HG03097 (cell line): ENCODE data around the gene RBM23.
A peak's percentile ranks its signal among the peaks of the same experiment; 100 is the strongest.

Experiments
- ATAC-seq: cut with Tn5 transposase; IDR thresholded peaks from one replicate; pipeline ENCODE4 v1.9.1; 2021; ENCODE audit not compliant: unreplicated experiment, low FRiP score

The RBM23 gene

DNA sequence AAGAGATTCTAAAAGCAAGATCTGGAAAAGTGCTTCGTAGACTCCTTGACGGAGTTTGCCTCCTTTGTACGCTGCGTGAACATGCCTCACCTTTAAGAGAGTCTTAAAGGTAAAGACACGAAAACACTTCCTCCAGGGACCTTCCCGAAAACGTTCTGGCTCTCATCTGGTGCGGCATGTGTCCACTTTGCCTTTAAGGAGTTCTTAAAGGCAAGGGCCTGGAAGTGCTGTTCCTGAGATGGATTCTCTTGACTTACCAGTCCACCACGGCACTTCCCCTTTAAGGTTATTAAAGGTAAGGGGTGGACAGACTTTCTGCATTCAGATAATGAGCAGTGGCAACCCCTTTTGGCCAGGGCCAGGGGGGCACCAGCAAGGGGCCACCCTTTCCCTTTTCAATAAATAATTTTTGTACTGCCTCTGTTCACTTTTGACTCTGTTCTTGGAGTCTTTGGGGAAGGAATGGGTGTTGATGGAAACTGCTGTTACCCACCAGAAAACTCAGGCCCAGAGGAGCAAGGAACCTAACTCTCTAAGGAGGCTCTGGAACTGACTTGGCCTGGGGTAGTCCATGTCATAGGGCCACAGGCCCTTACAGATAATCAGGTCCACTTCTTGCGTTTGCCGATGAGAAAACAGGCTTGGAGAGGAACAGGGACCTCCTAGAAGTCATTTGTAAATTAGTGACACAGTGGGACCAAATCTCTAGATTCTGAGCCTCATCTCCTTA, 31.5 kb downstream of the RBM23 start:
- peak; percentile 37 for ATAC-seq

DNA sequence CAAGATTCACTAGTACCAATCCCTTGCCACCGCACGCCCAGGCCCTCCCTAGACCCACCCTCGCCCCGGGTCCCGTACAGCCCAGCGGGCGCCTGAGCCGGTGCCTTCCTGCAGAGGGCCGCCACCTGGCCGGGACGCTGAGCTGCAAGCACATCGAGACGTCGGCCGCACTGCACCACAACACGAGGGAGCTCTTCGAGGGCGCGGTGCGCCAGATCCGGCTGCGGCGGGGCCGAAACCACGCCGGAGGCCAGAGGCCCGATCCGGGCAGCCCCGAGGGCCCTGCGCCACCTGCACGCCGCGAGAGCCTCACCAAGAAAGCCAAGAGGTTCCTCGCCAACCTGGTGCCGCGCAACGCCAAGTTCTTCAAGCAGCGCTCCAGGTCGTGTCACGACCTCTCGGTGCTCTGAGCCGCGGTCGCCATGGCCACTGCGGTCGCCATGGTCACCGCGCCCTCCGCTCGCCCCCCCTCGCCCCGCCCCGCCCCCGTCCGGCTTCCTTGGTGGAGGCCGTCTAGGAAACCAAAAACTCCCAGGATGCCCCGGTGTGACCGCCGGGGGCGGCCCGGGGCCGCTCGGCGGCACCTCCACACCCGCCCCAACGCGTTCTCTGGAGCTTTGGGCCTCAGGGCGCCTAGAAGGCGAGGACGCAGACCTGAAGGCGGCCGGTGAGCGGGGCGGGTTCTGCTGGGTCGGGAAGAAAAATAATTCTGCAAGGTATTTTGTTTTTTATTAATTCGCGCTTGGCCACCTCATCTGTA, 32.3 kb downstream of the RBM23 start:
- ATAC-seq: peak; percentile 42

DNA sequence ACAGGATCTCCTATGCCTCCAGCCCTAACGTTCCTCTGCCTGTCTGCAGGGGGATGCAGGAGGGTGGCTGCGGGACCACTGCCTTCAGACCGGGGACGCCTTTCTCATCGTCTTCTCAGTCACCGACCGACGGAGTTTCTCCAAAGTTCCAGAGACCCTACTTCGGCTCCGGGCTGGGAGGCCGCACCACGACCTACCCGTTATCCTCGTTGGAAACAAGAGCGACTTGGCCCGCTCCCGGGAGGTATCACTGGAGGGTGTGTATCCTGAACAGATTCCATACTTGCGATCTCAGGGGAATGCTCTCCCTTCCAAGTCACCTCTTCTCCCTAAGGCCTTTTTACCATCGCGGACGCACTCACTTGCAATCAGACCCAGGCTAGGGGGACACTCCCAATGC, 33.0 kb downstream of the RBM23 start:
- no peak for ATAC-seq

DNA sequence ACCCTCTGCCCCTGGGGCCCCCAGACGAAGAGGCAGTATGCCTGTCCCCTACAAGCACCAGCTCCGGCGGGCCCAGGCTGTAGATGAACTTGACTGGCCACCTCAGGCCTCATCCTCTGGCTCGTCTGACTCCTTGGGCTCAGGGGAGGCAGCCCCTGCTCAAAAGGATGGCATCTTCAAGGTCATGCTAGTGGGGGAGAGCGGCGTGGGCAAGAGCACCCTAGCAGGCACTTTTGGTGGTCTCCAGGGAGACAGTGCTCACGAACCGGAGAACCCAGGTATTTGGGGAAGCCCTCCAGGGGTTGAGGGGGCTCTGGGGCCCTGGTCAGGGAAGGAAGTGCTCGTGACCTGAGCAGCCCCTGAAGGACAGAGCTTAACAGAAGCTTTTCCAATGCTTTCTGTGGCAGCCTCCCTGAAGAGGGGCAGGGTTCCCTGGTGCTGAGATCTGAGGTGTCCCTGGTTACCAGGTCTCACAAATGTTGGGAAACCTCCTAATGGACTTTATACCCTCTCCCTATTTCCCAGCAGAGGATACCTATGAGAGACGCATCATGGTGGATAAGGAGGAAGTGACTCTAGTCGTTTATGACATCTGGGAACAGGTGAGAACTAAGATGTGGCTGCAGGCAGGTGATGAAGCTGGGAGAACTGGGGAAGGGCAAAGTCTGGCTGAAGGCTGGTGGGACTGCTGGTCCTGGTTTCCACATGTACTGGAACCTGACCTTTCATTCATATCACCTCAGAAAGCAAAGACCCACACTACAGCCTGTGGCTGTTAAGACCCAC, 34.0 kb downstream of the RBM23 start:
- no peak for ATAC-seq

DNA sequence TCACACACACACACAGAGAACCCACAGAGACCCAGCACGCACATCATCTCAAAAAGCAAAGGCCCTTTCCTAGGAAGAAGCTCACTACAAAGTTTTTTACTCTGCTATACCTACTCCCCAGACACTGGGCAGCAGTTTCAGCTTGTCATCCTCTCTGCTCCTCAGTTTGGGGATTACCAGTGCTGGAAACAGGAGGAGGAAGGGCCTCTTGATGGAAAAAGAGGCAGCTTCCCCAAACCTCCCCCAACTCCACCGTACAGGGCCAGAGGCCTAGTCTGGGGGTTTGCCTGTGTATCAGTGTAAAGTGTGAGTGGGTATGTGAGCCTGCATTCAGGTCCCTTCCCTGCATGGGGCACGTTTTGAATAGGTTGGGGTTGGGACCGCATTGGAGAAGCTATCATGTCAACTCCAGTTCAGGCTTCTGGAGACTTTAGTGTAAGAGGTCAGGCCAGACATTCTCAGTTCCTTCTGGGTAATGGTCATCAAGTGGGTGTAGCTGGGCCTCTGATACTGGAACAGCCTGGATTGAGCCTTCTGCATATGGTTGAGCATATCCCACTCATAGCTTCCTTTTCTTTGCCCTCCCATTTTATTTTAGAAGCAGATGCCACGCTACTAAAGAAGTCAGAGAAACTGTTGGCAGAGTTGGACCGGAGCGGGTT, 34.7 kb downstream of the RBM23 start:
- no peak for ATAC-seq

DNA sequence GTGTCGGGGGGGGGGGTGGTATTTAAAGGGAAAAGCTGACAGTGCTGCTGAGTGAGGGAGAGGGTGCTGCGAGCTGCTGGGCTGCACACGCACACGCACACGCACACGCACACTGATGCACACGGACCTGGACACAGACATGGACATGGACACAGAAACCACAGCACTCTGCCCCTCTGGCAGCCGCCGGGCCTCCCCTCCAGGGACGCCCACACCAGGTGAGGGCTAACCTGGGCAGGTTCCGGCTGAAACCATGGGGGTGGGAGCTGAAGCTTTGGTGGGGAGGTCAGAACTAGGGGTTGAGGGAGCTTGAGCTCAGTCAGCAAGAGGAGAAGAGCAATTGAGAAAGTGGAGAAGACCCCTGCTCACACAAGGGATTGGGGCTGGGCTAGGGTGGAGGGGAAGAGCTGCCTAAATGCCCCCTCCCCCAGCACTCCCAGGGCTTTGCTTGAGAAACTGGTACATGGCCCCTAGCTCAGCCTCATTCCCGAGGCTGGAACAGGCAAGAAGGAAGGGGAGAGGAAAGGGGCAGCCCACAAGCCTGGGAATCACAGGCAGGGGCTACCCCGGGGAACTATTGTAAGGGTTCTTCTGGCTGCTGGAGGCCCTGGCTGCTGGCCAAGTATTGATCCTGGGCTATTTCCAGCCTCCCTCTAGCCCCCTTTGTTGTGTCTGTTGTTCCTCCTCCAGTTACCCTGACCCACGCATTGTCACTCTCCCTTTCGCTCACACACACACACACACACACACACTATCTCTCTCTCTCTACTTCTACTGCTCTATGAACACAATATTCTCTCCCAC, 35.6 kb downstream of the RBM23 start, which contains the start of gene REM2:
REM2 (plus strand) TSS at position 50 of the 804 bp plus-strand sequence; CDS start at position 116, 66 bp downstream.
- ATAC-seq: no peak

DNA sequence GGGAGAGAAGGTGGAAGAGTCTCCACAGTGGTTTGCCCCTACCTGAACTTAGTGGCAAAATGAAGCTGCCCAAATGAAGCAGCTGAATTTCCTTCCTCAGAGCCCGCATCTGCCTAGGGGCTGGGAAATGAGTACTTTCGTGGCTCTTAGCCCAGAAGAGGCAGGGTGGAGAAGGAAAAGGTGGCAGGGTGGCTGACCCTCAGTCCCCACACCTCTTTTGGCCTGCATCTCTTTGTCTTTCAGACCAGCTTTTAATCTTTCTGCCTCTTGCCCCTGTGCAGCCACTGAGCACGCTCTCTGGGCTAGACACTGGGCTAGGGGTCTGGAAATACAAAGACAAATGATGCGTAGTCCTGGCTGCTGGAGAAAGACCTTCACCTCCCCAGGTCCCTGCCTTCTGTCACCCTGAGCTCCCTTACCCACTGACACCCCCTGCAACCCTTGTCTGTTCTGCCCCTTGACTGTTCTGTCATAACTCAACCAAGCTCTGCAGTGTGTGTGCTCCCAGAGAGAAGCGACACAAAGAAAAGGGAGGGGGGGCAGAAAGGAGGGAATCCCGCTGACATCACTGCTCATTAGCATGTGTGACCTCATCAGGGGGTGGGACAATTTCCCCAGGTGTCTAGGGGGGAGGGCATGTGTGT, 36.3 kb downstream of the RBM23 start:
- ATAC-seq: no peak

DNA sequence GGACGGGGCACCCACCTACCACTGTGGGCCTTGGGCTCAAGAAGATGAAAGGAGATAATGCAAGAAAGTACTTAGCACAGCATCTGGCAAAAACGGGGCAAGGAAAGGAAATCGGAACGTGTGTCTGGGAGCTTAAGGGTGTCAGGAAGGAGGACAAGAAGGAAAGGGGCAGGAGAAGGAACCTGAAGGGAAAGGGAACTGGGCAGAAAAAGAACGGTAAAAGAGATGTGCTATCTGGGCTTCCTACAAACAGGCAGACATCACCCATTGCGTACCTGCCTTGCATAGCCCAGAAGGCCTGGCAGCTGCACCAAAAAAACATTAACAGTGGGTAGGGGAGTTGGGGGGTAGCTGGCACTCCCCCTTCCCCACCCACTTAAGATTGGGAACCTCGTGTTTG, 36.9 kb downstream of the RBM23 start:
- ATAC-seq: no peak

DNA sequence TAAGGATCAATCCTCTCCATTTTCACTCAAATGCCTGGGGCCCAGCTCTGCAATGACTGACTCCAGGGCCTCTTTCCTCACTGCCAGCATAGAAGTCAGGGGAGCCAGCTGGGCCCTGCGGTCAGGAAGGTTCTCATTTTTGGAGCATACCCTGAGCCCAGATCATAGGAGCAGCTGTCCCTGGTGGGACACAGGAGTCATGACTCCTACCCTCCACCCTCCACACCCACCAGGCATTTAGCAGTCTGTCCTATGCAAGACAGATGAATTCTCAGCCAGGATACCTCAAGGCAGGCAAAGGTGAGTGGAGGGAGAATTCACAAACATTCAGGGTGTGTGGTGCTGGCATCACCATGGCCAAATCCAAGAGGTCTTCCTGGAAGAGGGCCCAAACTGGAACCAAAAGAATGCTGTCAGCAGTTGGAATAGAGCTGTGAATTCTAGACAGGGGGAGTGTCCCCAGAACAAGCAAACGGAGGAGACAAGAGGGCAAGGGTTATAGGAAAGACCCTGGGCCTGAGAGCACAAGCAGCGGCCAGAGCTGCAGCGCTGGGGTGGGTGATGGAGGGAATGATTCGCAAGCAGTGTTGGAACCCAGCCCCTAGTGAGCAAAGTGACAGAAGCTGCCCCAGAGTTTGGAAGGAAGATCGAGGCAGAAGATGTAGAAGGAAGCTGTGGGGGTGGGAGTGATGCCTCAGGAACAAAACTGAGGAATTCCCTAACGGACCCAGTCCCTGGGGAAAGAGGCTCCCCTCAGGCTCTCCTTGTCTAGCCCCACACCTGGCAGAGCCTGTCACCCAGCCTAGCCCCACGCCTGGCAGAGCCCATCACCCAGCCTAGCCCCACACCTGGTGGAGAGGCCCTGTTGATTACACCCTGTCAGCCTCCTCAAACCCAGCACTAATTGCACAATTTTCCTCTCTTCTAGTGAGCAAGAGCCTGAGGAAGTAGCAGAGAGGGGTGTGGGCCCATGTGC, 40.4 kb downstream of the RBM23 start:
- no peak for ATAC-seq

DNA sequence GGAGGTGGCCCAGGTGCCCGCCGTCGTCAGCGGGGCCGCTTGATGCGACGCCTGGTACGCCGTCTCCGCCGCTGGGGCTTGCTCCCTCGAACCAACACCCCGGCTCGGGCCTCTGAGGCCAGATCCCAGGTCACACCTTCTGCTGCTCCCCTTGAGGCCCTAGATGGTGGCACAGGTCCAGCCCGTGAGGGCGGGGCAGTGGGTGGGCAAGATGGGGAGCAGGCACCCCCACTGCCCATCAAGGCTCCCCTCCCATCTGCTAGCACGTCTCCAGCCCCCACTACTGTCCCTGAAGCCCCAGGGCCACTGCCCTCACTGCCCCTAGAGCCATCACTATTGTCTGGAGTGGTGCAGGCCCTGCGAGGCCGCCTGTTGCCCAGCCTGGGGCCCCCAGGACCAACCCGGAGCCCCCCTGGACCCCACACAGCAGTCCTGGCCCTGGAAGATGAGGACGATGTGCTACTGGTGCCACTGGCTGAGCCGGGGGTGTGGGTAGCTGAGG, 41.9 kb downstream of the RBM23 start:
- ATAC-seq: no peak

DNA sequence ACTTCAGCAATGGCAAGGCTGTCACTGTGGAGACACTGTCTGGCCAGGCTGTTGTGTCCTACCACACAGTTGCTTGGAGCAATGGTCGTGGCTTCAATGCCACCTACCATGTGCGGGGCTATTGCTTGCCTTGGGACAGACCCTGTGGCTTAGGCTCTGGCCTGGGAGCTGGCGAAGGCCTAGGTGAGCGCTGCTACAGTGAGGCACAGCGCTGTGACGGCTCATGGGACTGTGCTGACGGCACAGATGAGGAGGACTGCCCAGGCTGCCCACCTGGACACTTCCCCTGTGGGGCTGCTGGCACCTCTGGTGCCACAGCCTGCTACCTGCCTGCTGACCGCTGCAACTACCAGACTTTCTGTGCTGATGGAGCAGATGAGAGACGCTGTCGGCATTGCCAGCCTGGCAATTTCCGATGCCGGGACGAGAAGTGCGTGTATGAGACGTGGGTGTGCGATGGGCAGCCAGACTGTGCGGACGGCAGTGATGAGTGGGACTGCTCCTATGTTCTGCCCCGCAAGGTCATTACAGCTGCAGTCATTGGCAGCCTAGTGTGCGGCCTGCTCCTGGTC, 43.1 kb downstream of the RBM23 start:
- no peak for ATAC-seq

DNA sequence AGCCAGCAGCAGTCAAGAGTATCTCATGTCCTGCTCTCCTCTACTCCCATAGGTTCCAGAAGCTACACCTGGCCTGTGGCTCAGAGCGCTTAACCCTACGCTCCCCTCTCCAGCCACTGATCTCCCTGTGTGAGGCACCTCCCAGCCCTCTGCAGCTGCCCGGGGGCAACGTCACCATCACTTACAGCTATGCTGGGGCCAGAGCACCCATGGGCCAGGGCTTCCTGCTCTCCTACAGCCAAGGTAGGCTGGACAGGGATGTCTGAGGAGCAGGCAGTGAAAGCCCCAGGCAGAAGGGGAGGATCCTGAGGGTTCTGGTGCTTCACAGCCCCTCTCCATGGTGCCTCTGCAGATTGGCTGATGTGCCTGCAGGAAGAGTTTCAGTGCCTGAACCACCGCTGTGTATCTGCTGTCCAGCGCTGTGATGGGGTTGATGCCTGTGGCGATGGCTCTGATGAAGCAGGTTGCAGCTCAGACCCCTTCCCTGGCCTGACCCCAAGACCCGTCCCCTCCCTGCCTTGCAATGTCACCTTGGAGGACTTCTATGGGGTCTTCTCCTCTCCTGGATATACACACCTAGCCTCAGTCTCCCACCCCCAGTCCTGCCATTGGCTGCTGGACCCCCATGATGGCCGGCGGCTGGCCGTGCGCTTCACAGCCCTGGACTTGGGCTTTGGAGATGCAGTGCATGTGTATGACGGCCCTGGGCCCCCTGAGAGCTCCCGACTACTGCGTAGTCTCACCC, 43.8 kb downstream of the RBM23 start:
- ATAC-seq: no peak

DNA sequence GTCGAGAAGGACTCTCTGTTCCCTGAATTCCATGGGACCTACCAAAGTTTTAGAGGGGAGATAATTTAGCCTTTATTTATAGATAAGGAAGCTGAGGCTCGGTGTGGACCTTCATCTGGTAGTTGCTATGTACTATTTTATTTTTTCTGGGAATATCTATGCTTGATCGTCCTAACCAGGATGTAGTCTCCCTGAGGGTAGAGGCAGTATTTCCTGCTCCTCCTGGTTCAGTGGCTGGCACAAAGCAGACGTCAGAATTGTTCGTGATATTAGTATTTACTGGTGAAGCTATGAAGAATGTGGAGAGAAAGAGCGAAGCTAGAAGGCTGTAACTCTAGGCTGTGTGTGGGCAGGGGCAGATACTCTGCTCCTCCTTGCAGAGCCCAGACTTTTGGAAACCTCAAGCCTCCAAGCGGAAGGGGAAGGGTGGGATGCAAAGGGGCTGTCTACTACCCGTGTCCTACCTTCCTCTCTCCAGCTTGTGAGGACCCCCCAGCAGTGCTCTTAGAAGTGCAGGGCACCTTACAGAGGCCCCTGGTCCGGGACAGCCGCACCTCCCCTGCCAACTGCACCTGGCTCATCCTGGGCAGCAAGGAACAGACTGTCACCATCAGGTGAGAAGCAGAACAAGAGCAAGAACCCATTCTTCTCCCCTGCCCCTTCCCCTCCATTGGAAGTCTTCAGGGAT, 46.0 kb downstream of the RBM23 start:
- no peak for ATAC-seq

DNA sequence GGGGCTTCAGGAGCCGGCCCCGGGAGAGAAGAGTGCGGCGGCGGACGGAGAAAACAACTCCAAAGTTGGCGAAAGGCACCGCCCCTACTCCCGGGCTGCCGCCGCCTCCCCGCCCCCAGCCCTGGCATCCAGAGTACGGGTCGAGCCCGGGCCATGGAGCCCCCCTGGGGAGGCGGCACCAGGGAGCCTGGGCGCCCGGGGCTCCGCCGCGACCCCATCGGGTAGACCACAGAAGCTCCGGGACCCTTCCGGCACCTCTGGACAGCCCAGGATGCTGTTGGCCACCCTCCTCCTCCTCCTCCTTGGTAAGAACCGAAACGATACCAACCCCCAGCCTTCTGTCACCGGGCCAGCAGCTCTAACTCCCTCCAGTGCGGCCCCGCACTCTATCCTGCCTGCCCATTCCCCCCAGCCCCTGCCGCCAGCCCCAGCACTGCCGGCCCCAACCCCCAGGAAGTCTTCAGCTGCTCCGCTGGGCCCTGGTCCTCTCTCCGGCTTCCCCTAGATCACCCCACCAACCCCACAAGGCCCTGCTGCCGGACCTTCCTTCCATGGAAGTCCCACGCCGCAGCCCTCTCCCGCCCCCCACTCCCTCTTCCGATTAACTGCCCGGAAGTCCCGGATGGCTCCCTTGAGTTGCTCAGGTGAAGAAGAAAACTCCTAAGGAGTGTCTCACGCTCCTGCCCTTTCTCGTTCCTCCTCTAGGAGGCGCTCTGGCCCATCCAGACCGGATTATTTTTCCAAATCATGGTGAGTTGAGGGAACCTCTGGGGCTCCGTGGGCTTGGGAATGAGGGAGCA, 46.7 kb downstream of the RBM23 start:
- ATAC-seq: peak; percentile 29

DNA sequence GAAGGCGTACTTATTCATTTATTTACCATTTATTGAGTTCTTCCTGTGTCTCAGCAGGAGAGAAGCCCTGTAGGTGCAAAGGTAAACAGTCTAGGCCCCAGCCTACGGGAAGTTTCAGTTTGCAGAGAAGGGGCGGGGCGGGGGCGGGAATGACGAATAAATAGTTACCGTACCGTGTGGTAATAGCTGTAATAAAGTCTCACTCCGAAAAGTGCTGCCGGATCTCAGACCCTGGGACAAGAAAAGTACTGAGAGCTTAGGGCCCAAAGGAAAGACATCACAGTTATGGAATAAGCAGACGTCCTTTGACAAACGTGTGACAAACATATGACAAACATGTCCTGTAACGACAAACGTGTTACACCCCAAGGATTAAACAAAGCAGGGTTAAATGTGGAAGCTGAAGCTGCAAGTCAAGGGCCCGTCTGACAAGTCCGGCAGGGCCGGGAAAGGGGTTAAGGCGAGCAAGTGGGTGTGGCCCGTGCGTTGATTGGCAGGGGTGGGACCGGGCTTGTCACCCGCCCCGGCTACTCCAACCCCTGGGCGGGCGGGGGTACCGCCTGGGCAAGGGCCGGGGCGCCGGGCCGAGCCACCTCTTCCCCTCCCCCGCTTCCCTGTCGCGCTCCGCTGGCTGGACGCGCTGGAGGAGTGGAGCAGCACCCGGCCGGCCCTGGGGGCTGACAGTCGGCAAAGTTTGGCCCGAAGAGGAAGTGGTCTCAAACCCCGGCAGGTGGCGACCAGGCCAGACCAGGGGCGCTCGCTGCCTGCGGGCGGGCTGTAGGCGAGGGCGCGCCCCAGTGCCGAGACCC, 47.5 kb downstream of the RBM23 start, which contains the start of gene LRP10:
LRP10 (plus strand) TSS at position 517 of the 809 bp plus-strand sequence. CDS start 564 bp downstream, outside the sequence.
- peak; percentile 74 for ATAC-seq
